Osteocyte (in vitro differentiated cells): ENCODE measurements around the gene WNT3A. TPM values are rescaled to one million over a fixed set of nuclear protein-coding genes. Genes with fewer than 3 reads are reported as not detected.

Experiments
- DNase-seq: peaks from one replicate; pipeline ENCODE4 v3.0.0; 2021; ENCODE audit warnings: mixed read lengths; ENCODE audit not compliant: unreplicated experiment; ENCODE audit errors: extremely low spot score
- H3K27ac Mint-ChIP-seq: one replicate; pipeline ENCODE4 v1.8.0; 2021; ENCODE audit warnings: mild to moderate bottlenecking, mixed read lengths; ENCODE audit not compliant: unreplicated experiment
- H3K27me3 Mint-ChIP-seq: one replicate; pipeline ENCODE4 v1.8.0; 2021; ENCODE audit warnings: mixed read lengths; ENCODE audit not compliant: unreplicated experiment
- H3K36me3 Mint-ChIP-seq: one replicate; pipeline ENCODE4 v1.8.0; 2021; ENCODE audit warnings: mixed read lengths; ENCODE audit not compliant: unreplicated experiment
- H3K4me1 Mint-ChIP-seq: one replicate; pipeline ENCODE4 v1.8.0; 2021; ENCODE audit warnings: mixed read lengths; ENCODE audit not compliant: unreplicated experiment
- H3K4me3 Mint-ChIP-seq: one replicate; pipeline ENCODE4 v1.8.0; 2021; ENCODE audit warnings: mild to moderate bottlenecking, moderate library complexity, mixed read lengths; ENCODE audit not compliant: unreplicated experiment
- H3K9me3 Mint-ChIP-seq: one replicate; pipeline ENCODE4 v1.8.0; 2021; ENCODE audit warnings: mixed read lengths; ENCODE audit not compliant: unreplicated experiment
- total RNA-seq: library from RNA; stranded (reverse); gene quantifications from 2 replicates; pipeline ENCODE4 v1.2.1, GENCODE V29; 2021
- TF ChIP-seq, protein P1 (sequence below): fragments of 200-600 bp; sonication (generic); IDR thresholded peaks from 2 replicates; pipeline ENCODE4 v1.5.0; 2021; ENCODE audit warnings: antibody characterized with exemption, mild to moderate bottlenecking, moderate library complexity

Gene WNT3A
- total RNA-seq, 1 donor from 2014 or later, result not detected

DNA sequence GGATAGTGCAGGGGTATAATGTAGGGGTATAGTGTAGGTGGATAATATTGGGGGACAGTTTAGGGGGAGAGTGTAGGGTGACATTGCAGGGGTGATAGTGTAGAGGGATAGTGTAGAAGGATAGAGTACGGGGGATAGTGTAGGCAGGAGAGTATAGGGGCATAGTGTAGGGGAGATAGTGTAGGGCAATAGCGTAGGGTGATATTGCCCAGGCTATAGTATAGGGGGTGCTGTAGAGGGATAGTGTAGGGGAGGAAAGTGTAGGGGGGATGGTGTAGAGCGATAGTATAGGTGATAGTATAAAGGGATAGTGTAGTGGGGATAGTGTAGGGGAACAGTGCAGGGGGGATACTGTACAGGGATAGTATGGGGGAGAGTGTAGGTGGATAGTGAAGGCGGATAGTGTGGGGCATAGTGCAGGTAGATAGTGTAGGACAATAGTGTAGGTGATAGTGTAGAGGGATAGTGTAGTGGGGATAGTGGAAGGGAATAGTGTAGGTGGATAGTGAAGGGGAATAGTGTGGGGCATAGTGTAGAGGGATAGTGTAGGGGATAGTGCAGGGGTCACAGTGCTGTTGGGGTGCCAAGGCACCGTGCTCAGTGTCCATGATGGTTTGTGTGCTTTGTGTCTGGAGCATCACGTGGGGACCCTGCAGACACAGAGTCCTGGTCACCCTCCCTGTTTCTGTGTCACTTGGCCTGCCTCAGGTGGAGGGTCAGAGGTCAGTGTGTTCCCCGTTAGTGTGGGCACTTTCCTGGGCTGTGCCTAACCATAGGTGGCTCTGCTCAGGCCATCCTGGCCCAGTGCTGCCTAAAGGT is 65.2 kb downstream of the WNT3A start:
- no peak overlapping the region for H3K4me3 Mint-ChIP-seq
- H3K36me3 Mint-ChIP-seq, result no peaks in the 10 kb centered on the region
- DNase-seq, result no peak
- H3K27me3 Mint-ChIP-seq, result peaks cover 7% of the 10 kb centered on the region
- TF ChIP-seq, protein P1, sequence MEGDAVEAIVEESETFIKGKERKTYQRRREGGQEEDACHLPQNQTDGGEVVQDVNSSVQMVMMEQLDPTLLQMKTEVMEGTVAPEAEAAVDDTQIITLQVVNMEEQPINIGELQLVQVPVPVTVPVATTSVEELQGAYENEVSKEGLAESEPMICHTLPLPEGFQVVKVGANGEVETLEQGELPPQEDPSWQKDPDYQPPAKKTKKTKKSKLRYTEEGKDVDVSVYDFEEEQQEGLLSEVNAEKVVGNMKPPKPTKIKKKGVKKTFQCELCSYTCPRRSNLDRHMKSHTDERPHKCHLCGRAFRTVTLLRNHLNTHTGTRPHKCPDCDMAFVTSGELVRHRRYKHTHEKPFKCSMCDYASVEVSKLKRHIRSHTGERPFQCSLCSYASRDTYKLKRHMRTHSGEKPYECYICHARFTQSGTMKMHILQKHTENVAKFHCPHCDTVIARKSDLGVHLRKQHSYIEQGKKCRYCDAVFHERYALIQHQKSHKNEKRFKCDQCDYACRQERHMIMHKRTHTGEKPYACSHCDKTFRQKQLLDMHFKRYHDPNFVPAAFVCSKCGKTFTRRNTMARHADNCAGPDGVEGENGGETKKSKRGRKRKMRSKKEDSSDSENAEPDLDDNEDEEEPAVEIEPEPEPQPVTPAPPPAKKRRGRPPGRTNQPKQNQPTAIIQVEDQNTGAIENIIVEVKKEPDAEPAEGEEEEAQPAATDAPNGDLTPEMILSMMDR, result no peak
- no peaks in the 10 kb centered on the region for H3K4me1 Mint-ChIP-seq
- H3K27ac Mint-ChIP-seq, result no peak overlapping the region
- no peaks in the 10 kb centered on the region for H3K9me3 Mint-ChIP-seq

DNA sequence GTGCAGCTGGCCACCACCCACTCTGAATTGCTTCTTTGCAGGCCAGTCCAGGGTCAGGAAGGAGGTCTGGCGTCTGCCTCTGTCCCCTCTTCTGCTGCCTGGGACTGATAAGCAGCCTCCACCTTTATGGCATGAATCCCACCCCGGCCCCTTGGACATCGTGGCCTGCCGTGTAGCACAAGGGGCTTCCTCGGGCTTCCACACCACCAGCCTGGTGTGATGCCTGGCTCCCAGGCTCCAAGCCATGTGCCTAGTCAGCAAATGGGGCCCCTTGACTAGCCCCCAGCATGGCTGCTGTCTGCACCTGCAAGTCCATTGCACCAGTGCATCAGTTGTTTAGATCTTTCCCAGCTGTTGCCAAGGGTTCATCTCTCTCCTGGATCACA is 65.9 kb downstream of the WNT3A start:
- Mint-ChIP-seq H3K36me3 (no peaks in the 10 kb centered on the region), H3K9me3 (no peaks in the 10 kb centered on the region), H3K4me3 (no peak overlapping the region), H3K4me1 (no peaks in the 10 kb centered on the region), H3K27ac (no peak overlapping the region), H3K27me3 (peaks cover 3% of the 10 kb centered on the region)
- TF ChIP-seq, protein P1, result no peak
- DNase-seq, result no peak

DNA sequence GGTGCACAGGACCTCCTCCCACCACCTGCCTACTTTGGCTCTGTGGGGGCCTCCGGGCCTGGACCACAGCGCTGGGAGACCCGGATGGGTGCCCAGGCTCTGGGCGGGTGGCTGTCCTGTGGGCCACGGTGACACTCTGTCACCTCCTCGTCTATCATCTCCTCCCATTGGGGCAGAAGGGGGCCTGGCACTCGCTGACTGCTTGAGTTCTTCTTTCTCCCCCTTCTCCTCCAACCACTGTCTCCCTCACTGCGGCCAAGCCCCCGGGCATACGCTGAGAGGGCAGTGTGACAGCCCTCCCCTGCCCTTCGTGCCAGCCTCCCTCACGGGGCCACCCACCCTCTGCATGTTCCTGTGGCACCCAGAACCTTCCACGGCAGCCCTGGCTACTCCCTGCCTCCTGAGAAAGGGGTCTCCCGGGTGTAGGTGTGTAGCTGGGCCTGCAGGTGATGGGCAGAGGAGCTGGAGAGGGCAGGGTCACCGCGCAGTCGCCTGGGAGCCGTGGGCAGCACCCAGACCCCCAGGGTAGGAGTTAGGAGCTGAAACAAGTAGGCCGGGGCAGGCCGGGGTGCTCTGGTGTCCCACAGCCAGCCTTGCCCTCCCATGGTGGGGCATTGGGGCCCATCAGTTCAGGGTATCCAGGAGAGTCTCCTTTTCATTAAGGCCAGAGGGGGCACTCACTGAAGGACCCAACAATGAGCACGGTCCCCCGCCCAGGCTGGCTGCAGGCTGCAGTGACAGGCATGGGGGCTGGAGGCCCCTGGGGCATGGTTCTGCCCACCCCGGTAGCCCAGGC is 66.5 kb downstream of the WNT3A start:
- Mint-ChIP-seq H3K9me3 (no peaks in the 10 kb centered on the region), H3K27ac (no peak overlapping the region), H3K4me1 (no peaks in the 10 kb centered on the region), H3K4me3 (no peak overlapping the region), H3K27me3 (peaks cover 3% of the 10 kb centered on the region), H3K36me3 (no peaks in the 10 kb centered on the region)
- TF ChIP-seq, protein P1, result no peak
- DNase-seq, result no peak

DNA sequence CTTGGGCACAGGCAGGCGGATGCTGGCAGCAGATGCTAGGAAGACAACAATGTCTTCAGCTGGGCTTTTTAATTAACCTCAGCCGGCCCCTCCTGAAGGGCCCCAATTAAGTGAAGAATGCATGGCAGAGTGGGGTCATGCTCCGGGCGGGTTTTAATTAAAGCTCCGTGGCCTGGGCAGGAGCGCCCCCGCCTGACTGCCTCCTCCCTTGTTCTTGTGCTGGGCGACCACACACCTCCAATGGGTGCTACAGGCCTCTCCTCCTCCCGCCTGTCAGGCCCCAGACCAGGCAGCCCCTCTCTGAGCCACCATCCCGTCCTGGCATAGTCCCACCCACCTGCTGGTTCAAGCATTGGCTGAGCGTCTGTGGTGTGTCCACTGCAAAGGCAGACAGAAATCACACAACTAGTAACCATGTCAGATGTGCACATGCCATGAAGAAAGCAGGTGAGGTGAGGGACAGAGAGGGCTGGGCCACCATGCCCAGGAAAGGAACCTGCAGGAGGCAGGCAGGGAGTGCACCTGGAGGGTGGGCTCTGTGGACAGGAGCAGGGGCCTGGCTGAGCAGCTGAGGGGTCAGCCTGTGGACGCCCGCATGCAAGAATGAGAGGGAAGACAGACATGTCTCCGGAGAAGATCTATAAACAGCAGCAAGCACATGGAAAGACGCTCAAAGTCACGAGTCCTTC is 67.2 kb downstream of the WNT3A start:
- Mint-ChIP-seq H3K36me3 (no peaks in the 10 kb centered on the region), H3K4me1 (no peaks in the 10 kb centered on the region), H3K27me3 (peaks cover 3% of the 10 kb centered on the region), H3K9me3 (no peaks in the 10 kb centered on the region), H3K4me3 (no peak overlapping the region), H3K27ac (no peak overlapping the region)
- DNase-seq, result no peak
- TF ChIP-seq, protein P1, result no peak
